SJSA1 (cell line): ENCODE data around the gene DRG1. TPM values are rescaled to one million over a fixed set of nuclear protein-coding genes. Genes with fewer than 3 reads are reported as not detected.
A peak's percentile ranks its signal among the peaks of the same experiment; 100 is the strongest.
"Not testable (repeated sequence)": the region's sequence is repeated elsewhere in the genome, so short reads cannot be mapped to it uniquely, and the experiment has no call there.

Experiments used
- DNase-seq, 2 experiments: peaks; one replicate each; pipeline ENCODE4 v3.0.0-alpha.2; 2015 to 2020; ENCODE audit warnings: low spot score in 2 of 2, low read depth in 1 of 2
- H3K27ac ChIP-seq: fragments of 250-450 bp; sonication (Bioruptor Pico); 2 replicates; pipeline ENCODE4 v1.5.1; 2020; ENCODE audit warnings: mild to moderate bottlenecking, moderate library complexity
- H3K27me3 ChIP-seq: fragments of 250-450 bp; sonication (Bioruptor Pico); replicated peaks from 2 replicates; pipeline ENCODE4 v1.5.1; 2020; ENCODE audit warnings: mild to moderate bottlenecking, moderate library complexity
- H3K36me3 ChIP-seq: fragments of 250-450 bp; sonication (Bioruptor Pico); 2 replicates; pipeline ENCODE4 v1.5.1; 2020; ENCODE audit warnings: mild to moderate bottlenecking
- H3K4me1 ChIP-seq: fragments of 250-450 bp; sonication (Bioruptor Pico); replicated peaks from 2 replicates; pipeline ENCODE4 v1.6.1; 2021; ENCODE audit warnings: mild to moderate bottlenecking
- H3K4me3 ChIP-seq: fragments of 250-450 bp; sonication (Bioruptor Pico); 2 replicates; pipeline ENCODE4 v1.5.1; 2020; ENCODE audit warnings: mild to moderate bottlenecking
- H3K9me3 ChIP-seq: fragments of 250-450 bp; sonication (Bioruptor Pico); replicated peaks from 2 replicates; pipeline ENCODE4 v1.5.1; 2020; ENCODE audit warnings: mild to moderate bottlenecking
- total RNA-seq: library from RNA; depleted of rRNA; stranded (reverse); fragments of >200 nt; shearing (Covaris generic); gene quantifications from 2 replicates; pipeline ENCODE4 v1.2.3, GENCODE V29; 2014; rRNA removed

The DRG1 gene, protein sequence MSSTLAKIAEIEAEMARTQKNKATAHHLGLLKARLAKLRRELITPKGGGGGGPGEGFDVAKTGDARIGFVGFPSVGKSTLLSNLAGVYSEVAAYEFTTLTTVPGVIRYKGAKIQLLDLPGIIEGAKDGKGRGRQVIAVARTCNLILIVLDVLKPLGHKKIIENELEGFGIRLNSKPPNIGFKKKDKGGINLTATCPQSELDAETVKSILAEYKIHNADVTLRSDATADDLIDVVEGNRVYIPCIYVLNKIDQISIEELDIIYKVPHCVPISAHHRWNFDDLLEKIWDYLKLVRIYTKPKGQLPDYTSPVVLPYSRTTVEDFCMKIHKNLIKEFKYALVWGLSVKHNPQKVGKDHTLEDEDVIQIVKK
- total RNA-seq: 98.8 and 118 TPM in 2 replicates

DNA sequence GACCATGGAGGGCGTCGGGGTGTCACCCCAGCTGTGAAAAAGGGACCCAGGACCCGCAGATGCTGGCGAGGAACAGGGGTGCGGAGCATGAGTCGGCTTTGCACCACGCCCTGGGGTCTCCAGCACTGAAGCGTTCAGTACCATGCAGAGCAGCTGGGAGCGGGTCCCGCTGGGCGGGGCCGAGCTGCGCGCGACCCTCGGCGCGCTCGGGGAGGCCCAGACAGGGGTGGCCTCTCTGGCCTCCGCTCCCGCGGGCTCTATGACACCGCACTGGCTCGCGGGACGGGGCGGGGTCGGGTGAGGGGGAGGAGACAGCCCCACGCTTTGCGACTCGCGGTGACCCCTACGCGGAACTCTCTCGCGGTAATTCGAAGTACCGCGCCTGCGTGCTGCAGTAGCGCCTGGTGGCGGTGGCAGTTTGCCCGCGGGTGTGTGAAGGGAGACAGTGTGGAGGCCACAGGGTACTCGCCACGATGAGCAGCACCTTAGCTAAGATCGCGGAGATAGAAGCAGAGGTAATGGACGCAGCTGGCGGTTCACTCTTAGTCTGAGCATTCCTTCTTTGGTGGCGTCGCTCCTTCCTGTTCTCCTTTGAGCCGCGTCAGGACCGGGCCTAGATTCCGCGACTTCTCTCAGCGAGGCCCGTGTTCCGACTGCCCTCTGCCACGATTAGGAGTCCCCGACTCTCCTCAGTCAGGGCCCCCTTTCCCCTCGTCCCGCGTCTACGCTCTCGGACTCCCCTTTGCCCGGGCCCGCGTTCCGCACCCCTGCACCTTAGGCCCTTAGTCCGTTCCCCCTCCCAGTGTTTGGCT lies at the start of gene DRG1:
DRG1 (plus strand) TSS at position 394 of the 812 bp plus-strand sequence; CDS start at position 474, 80 bp downstream.
- no peaks in the 10 kb centered on the region for H3K27me3 ChIP-seq
- H3K4me1 ChIP-seq: peaks cover 15% of the 10 kb centered on the region
- H3K4me3 ChIP-seq: peak within 1 kb of the TSS; percentile 80
- no peaks in the 10 kb centered on the region for H3K9me3 ChIP-seq
- DNase-seq: peak; percentile 95 to 97
- peak within 1 kb of the TSS; percentile 76 for H3K27ac ChIP-seq
- peaks cover 46% of the 10 kb centered on the region for H3K36me3 ChIP-seq

DNA sequence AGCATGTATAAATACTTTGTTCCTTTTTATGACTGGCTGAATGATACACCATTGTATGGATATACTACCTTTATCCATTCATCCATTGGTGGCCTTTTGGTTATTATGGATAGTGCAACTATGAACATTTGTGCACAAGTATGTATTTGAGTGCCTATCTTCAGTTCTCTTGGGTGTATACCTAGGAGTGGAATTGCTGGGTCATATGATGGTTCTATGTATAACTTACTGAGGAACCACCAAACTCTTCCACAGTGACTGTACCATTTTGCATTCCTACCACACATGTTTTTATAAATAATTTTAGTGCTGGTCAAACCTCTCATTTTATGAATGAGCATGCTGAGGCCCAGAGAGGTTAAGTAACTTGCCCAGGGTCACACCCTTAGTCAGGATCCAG lies 49.4 kb upstream of the DRG1 start:
- Histone ChIP-seq H3K4me1 (peaks cover 21% of the 10 kb centered on the region), H3K4me3 (no peak overlapping the region), H3K9me3 (no peaks in the 10 kb centered on the region), H3K27me3 (no peaks in the 10 kb centered on the region), H3K36me3 (peaks cover 4% of the 10 kb centered on the region), H3K27ac (no peak overlapping the region)
- no peak for DNase-seq

DNA sequence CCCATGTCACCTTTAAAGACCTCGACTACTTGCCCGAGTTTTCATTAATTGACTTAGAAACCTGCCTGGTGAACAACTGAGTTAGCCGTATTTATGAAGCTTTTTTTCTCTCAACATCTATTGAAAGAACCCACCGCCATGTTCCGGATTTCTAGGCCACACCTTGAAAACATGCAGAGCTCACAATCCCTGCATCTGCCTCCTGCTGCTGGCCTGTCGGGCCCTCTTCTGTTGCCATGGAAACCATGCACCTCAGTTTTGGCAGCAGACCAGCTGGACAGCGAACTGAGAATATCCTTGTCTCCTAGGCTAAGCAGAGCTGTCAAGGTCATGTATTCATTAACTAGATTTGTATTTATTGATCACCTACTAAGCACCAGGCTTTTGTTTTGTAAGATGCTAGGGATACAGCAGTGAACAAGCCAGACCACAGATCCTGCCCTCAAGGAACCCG lies 49.0 kb upstream of the DRG1 start:
- Histone ChIP-seq H3K27ac (no peak overlapping the region), H3K36me3 (no peaks in the 10 kb centered on the region), H3K4me3 (no peak overlapping the region), H3K9me3 (no peaks in the 10 kb centered on the region), H3K27me3 (no peaks in the 10 kb centered on the region), H3K4me1 (peaks cover 16% of the 10 kb centered on the region)
- DNase-seq: no peak

DNA sequence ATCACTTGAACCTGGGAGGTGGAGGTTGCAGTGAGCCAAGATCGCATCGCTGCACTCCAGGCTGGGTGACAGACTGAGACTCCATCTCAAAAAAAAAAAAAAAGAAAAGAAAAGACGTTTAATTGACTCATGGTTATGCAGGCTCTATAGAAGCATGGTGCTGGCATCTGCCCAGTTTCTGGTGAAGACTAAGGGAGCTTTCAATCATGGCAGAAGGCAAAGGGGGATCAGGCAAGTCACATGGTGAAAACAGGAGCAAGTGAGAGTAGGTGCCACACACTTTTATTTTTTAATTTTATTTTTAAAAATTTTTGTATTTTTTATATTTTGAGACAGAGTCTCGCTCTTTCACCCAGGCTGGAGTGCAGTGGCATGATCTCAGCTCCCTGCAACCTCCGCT lies 44.9 kb upstream of the DRG1 start:
- H3K27me3 ChIP-seq: no peaks in the 10 kb centered on the region

DNA sequence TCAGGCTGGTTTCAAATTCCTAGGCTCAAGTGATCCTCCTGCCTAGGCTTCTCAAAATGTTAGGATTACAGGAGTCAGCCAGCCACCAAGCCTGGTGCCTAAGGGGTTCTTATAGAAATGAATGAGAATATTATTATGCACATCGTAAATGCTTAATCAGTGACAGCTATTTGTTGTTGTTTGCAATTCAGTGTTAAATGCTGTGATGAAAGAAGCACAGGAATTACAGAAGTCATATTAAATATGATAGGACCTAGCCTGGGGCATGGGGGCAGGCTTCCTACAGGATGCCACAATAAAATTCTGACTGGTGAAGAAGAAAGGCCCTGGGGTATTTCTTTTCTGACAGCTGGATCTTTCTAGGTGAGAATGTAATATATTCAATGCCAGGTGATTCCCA lies 39.4 kb upstream of the DRG1 start:
- Histone ChIP-seq H3K36me3 (no peaks in the 10 kb centered on the region), H3K27ac (no peak overlapping the region), H3K4me1 (no peaks in the 10 kb centered on the region), H3K4me3 (no peak overlapping the region), H3K9me3 (no peaks in the 10 kb centered on the region), H3K27me3 (no peaks in the 10 kb centered on the region)
- no peak for DNase-seq

More for the DNA sequence above, 44.9 kb upstream of the DRG1 start:
- Histone ChIP-seq H3K27ac (no peak overlapping the region), H3K4me1 (no peaks in the 10 kb centered on the region), H3K4me3 (no peak overlapping the region), H3K36me3 (no peaks in the 10 kb centered on the region), H3K9me3 (no peaks in the 10 kb centered on the region)
- no peak for DNase-seq

DNA sequence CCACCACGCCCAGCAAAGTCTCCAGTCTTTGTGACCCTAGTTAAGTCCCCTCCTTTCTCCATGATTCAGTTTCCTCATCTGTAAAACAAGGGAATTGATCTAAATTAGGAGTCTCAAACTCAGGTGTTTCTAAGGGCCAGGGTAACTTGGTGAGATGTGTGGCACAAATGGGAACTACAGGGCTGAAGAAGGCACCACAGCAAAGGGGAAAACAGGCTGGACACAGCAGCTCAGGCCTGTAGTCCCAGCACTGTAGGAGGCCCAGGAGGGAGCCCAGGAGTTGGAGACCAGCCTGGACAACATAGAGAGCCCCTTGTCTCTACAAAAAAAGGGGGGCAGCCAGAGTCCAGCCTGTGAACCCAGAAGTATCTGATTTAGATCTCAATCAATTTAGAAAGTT lies 37.7 kb upstream of the DRG1 start:
- Histone ChIP-seq H3K4me3 (no peak overlapping the region), H3K27ac (no peak overlapping the region), H3K27me3 (no peaks in the 10 kb centered on the region), H3K9me3 (no peaks in the 10 kb centered on the region), H3K4me1 (no peaks in the 10 kb centered on the region), H3K36me3 (no peaks in the 10 kb centered on the region)
- no peak for DNase-seq

DNA sequence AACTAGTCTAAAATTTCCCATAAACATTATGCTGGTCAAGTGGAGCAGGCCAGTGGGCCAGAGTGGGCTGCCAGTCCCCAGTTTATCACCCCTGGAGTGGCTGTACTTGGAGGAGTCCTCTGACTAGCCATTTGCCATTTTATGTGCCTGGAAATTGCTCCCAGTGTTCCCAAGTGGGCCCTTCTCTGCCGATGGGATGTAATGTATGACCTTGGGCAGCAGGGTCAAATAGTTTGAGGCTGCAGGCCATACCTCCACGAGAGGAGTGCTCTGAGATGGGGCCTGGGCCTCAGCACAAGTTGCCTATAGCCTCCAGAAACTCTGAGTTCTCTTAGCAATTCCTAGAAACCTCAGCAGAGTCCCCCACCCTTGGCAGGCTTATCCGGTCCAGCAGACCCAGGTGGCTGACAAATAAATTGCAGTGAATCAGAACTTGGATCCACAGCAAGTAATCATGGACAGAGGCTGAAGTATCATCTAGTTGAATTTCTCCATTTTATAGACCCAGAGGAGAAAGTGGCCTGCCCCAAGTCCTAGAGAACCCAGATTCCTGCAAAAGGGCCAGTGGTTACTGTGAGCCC lies 35.4 kb upstream of the DRG1 start:
- Histone ChIP-seq H3K36me3 (no peaks in the 10 kb centered on the region), H3K27me3 (no peaks in the 10 kb centered on the region), H3K27ac (no peak overlapping the region), H3K9me3 (no peaks in the 10 kb centered on the region), H3K4me3 (no peak overlapping the region), H3K4me1 (no peaks in the 10 kb centered on the region)
- no peak for DNase-seq

DNA sequence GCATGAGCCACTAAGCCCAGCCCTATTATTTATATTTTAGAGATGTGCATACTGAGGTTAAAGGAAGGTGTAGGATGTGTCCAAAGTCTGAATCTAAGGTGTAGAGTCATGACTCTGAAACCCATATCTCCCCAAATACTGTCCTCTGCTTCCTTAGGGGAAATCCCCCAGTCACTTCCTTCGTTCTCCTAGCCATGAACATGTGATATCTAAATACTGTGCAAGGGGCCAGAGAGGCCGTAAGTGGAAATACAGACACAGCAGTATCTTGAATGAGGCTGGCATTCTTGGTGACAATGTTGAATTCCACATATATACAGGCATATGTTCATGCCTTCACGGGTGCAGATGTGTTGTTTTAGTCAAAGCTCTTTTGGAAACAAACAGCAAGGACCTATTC lies 32.0 kb upstream of the DRG1 start:
- H3K4me3 ChIP-seq: no peak overlapping the region
- no peaks in the 10 kb centered on the region for H3K4me1 ChIP-seq
- H3K27me3 ChIP-seq: no peaks in the 10 kb centered on the region
- H3K27ac ChIP-seq: no peak overlapping the region
- H3K36me3 ChIP-seq: no peaks in the 10 kb centered on the region
- no peaks in the 10 kb centered on the region for H3K9me3 ChIP-seq
- DNase-seq: no peak

DNA sequence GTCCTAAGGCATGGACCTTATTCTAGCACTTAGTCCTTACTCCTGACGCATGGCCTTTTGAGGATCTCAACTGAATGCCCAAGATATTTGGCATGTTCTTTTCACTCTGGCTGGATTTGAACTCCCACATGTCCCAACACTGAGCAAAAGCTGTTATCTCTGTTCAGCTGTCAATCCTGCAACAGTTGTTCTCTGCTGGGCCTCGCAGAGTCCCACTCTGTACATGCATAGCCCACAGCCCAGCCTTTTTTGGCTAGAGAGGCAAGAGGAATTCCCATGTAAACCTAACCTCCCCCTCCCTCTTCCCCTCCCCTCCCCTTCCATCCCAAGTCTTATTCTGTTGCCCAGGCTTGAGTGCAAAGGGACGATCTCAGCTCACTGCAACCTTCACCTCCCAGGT lies 21.8 kb upstream of the DRG1 start:
- Histone ChIP-seq H3K9me3 (no peaks in the 10 kb centered on the region), H3K4me1 (no peaks in the 10 kb centered on the region), H3K4me3 (no peak overlapping the region), H3K27ac (no peak overlapping the region), H3K27me3 (no peaks in the 10 kb centered on the region), H3K36me3 (no peaks in the 10 kb centered on the region)
- DNase-seq: no peak

DNA sequence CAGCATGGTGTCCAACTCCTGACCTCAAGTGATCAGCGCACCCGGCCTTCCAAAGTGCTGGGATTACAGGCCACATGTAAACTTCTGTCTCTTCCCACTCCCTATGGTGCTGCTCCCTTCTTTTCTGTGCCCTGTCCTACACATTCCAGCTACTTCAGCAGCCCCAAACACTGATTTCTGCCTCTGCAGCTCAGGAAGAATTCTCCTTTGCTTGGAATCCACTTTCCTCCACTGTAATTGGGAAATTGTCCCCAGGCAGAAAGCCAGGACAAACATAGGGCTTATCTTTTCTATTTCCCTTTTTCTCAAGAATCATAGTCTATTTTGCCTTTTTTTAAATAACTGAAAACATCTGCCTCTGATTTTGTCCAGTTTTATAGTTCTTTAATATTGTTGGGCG lies 21.3 kb upstream of the DRG1 start:
- H3K4me1 ChIP-seq: no peaks in the 10 kb centered on the region
- DNase-seq: no peak

DNA sequence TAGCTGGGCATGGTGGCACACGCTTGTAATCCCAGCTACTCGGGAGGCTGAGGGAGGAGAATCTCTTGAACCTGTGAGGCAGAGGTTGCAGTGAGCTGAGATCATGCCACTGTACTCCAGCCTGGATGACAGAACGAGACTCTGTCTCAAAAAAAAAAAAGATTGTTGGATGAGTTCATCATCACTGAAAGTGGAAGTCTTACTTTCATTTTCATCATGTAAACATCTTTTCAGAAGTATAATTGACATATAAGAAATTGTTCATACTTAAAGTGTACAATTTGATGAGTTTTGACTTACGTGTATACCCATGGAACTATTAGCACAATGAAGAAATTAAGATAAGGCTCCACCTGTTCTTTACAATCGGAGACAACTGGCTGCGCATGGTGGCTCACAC lies 20.8 kb upstream of the DRG1 start:
- H3K4me1 ChIP-seq, H3K9me3 ChIP-seq, H3K27me3 ChIP-seq, H3K4me3 ChIP-seq, DNase-seq, H3K36me3 ChIP-seq, H3K27ac ChIP-seq: not testable (repeated sequence)

More for the DNA sequence above, 21.3 kb upstream of the DRG1 start:
- Histone ChIP-seq H3K27me3 (no peaks in the 10 kb centered on the region), H3K36me3 (no peaks in the 10 kb centered on the region), H3K9me3 (no peaks in the 10 kb centered on the region), H3K4me3 (no peak overlapping the region), H3K27ac (no peak overlapping the region)

DNA sequence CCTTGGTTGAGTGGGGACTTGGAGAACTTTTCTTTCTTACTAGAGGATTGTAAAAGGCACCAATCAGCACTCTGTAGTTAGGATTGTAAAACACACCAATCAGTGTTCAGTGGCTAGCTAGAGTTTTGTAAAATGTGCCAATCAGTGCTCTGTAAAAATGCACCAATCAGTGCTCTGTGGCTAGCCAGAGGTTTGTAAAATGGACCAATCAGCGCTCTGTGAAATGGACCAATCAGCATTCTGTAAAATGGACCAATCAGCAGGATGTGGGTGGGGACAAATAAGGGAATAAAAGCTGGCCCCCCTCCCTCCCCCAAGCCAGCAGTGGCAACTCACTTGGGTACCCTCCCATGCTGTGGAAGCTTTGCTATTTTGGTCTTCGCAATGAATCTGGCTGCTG lies 5.5 kb upstream of the DRG1 start:
- H3K27ac ChIP-seq: no peak overlapping the region

DNA sequence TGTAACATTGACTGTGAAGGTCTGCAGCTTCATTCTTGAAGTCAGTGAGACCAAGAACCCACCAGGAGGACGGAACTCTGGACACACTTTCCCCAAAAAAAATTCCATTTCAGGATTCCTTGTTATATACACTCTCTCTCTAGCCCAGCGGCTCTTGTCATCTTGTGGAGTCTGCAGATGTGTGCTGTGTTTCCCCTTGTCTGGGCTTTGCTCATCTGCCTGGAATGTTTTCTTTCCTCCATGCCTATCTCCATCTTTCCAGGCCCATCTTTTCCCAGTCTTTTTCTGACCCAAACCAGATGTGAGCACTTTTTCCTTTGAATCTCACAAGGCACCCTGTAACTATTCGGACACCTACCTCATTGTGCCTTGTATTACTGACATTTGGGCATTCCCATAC lies 5.1 kb upstream of the DRG1 start:
- no peaks in the 10 kb centered on the region for H3K9me3 ChIP-seq
- no peak overlapping the region for H3K4me3 ChIP-seq
- no peak overlapping the region for H3K27ac ChIP-seq
- H3K36me3 ChIP-seq: no peaks in the 10 kb centered on the region
- H3K4me1 ChIP-seq: peaks cover 11% of the 10 kb centered on the region
- no peaks in the 10 kb centered on the region for H3K27me3 ChIP-seq
- DNase-seq: no peak

More for the DNA sequence above, 5.5 kb upstream of the DRG1 start:
- H3K4me3 ChIP-seq: no peak overlapping the region
- H3K27me3 ChIP-seq: no peaks in the 10 kb centered on the region
- peaks cover 8% of the 10 kb centered on the region for H3K4me1 ChIP-seq
- DNase-seq: no peak
- no peaks in the 10 kb centered on the region for H3K36me3 ChIP-seq
- no peaks in the 10 kb centered on the region for H3K9me3 ChIP-seq

DNA sequence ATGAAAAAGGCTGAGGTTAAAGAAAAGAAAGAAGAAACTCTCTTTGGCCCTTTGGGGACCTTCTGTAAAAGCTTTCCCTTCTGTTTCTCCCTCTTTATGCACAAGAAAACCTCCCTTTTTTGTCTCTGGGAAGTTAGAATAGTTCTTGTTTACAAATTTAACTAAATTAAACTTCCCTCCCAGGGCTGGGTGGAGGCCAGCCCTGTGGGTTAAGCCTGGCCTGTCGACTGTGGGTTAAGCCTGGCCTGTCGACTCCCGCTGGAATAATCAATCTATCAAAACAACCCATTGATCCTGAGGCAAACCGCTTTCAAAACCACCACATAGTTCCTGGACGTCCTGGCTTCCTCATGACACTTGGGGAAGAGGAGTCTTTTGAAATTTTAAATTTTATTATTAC lies 1.2 kb upstream of the DRG1 start:
- H3K27me3 ChIP-seq: no peaks in the 10 kb centered on the region
- H3K9me3 ChIP-seq: no peaks in the 10 kb centered on the region
- no peak for DNase-seq
- no peak overlapping the region for H3K27ac ChIP-seq
- no peak overlapping the region for H3K4me3 ChIP-seq
- H3K4me1 ChIP-seq: peaks cover 15% of the 10 kb centered on the region
- H3K36me3 ChIP-seq: peaks cover 34% of the 10 kb centered on the region
